Measurements from ENCODE around the gene NBPF3.

DNA sequence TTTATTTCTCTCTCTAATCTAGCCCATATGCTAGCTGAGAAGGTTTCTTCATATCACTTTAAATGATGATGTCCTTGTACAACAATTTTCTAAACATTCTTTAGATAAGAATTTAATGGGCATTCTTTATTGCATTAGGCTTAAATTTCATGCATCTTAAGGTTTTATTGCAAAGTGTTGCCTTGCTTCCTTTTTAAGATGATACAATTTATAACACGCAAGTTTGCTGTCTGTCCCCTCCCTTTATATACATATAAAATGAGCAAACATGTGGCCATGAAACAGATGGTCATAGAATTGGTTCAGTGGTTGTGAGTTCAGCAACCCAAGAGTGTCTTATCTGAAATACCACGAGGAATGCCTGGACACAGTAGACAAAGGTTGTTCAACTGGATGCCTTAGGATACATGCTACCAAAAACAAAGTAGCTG, 12.1 kb downstream of the NBPF3 start:
- TF ChIP-seq FOXM1 (IDR thresholded peaks at IDR 0.05; ENCODE audit: borderline replicate concordance) (no peak), BHLHE40 (IDR thresholded peaks at IDR 0.05; ENCODE audit: borderline replicate concordance) (no peak), SP1 (IDR thresholded peaks at IDR 0.05) (no peak), FOXK2 (IDR thresholded peaks at IDR 0.05) (no peak), TARDBP (IDR thresholded peaks at IDR 0.05) (no peak), PKNOX1 (IDR thresholded peaks at IDR 0.05) (no peak), ARNT (IDR thresholded peaks at IDR 0.05) (no peak), FOXA1 (IDR thresholded peaks at IDR 0.05) (no peak)
